MCF 10A (cell line): Measurements from ENCODE around the gene CCDC152. TPM values are rescaled to one million over a fixed set of nuclear protein-coding genes. Genes with fewer than 3 reads are reported as not detected.

ENCODE experiments used
- BruUV-seq: library from RNA; stranded (reverse); fragments of 400-500 nt; replicated peaks from 2 replicates; lab custom pipeline; 2021; lab: Mats Ljungman, UMichigan
- CTCF ChIA-PET: fragments of 300-600 bp; sonication (Branson Sonifier 250); formaldehyde crosslinking; extraction: SDS; loops from one replicate; lab custom pipeline; 2021; ENCODE audit warnings: antibody characterized with exemption, inconsistent platforms; lab: Yijun Ruan, JAX
- POLR2A ChIA-PET: fragments of 300-600, 350-650 bp; sonication (Branson Sonifier 250); formaldehyde crosslinking; extraction: SDS; loops from one replicate; lab custom pipeline; 2020; ENCODE audit warnings: antibody characterized with exemption, inconsistent platforms; lab: Yijun Ruan, JAX
- DNase-seq: peaks from one replicate; pipeline ENCODE4 v3.0.0-alpha.2; 2018; ENCODE audit not compliant: unreplicated experiment
- H3K27ac Mint-ChIP-seq: one replicate; pipeline ENCODE4 v1.8.0; 2022; ENCODE audit warnings: mild to moderate bottlenecking, low read depth, mixed read lengths; ENCODE audit not compliant: unreplicated experiment
- H3K27me3 Mint-ChIP-seq: one replicate; pipeline ENCODE4 v1.8.0; 2022; ENCODE audit warnings: mixed read lengths; ENCODE audit not compliant: insufficient read depth, unreplicated experiment
- H3K36me3 Mint-ChIP-seq: one replicate; pipeline ENCODE4 v1.8.0; 2022; ENCODE audit warnings: mild to moderate bottlenecking, moderate library complexity, mixed read lengths; ENCODE audit not compliant: insufficient read depth, unreplicated experiment
- H3K4me1 Mint-ChIP-seq: one replicate; pipeline ENCODE4 v1.8.0; 2022; ENCODE audit warnings: mixed read lengths; ENCODE audit not compliant: insufficient read depth, unreplicated experiment
- H3K4me3 Mint-ChIP-seq: one replicate; pipeline ENCODE4 v1.8.0; 2022; ENCODE audit warnings: mild to moderate bottlenecking, moderate library complexity, mixed read lengths; ENCODE audit not compliant: unreplicated experiment
- H3K9me3 Mint-ChIP-seq: one replicate; pipeline ENCODE4 v1.8.0; 2022; ENCODE audit warnings: mixed read lengths; ENCODE audit not compliant: unreplicated experiment
- CTCF ChIP-seq: fragments of 200-600 bp; IDR thresholded peaks from one replicate; pipeline ENCODE4 v1.8.0; 2022; ENCODE audit warnings: antibody characterized with exemption, mild to moderate bottlenecking; ENCODE audit not compliant: unreplicated experiment
- intact Hi-C: fragments of 100-400 bp; cut with micrococcal nuclease; formaldehyde crosslinking; loops from 2 replicates; pipeline ENCODE4 v1.14.1; 2022
- total RNA-seq: library from RNA; stranded (reverse); gene quantifications from 2 replicates; pipeline ENCODE4 v1.2.3, GENCODE V29; 2022

CCDC152 gene
- total RNA-seq, 1 experiment from 2014 or later, result not detected

- Mint-ChIP-seq H3K9me3 (no peaks in the 10 kb centered on the region), H3K4me3 (peak overlapping the region; percentile 65), H3K27ac (no peak overlapping the region), H3K27me3 (no peaks in the 10 kb centered on the region), H3K36me3 (peaks cover 33% of the 10 kb centered on the region), H3K4me1 (peaks cover 18% of the 10 kb centered on the region)
- no peak for DNase-seq
- POLR2A ChIA-PET, result interaction anchor here (0.8 to 5.5 kb wide), 5 partner anchors 9 to 78 kb away, joined by 3 to 61 read pairs (median 45); no protein-coding TSS in a partner anchor
- CTCF ChIA-PET, result interaction anchor here (0.6 to 3.5 kb wide), 3 partner anchors 80 to 562 kb away, joined by 4 to 29 read pairs (median 5); no protein-coding TSS in a partner anchor
- intact Hi-C loops, result no loop called here
- TF ChIP-seq CTCF, result no peak
- no TSS peak for BruUV-seq
These were observed 52.4 kb downstream of the CCDC152 start for GRCh38 chr5:42808888-42809611.

GRCh38 chr5:42810834-42811590 lies 54.4 kb downstream of the CCDC152 start:
- intact Hi-C loops, result no loop called here
- peaks cover 18% of the 10 kb centered on the region for H3K4me1 Mint-ChIP-seq
- POLR2A ChIA-PET, result interaction anchor here (0.6 to 5.5 kb wide), 36 partner anchors 11 to 907 kb away, joined by 3 to 61 read pairs (median 4); partner anchors contain the start of gene FBXO4
- TSS peak; percentile 94 for BruUV-seq
- peaks cover 19% of the 10 kb centered on the region for H3K36me3 Mint-ChIP-seq
- no peak for TF ChIP-seq CTCF
- CTCF ChIA-PET, result interaction anchor here (0.8 to 3.5 kb wide), 6 partner anchors 9 to 78 kb away, joined by 3 to 29 read pairs (median 5); no protein-coding TSS in a partner anchor
- no peaks in the 10 kb centered on the region for H3K9me3 Mint-ChIP-seq
- H3K4me3 Mint-ChIP-seq, result peak overlapping the region; percentile 83
- peak overlapping the region; percentile 86 for H3K27ac Mint-ChIP-seq
- DNase-seq, result peak; percentile 10
- no peaks in the 10 kb centered on the region for H3K27me3 Mint-ChIP-seq

GRCh38 chr5:42811591-42812446 lies 55.2 kb downstream of the CCDC152 start, which contains the start of gene SELENOP:
Gene SELENOP (minus strand): TSS chr5:42811892. CDS start chr5:42808353, 3,539 bp downstream.
- Mint-ChIP-seq H3K27ac (peak within 1 kb of the TSS; percentile 86), H3K36me3 (peaks cover 11% of the 10 kb centered on the region), H3K27me3 (no peaks in the 10 kb centered on the region), H3K9me3 (no peaks in the 10 kb centered on the region), H3K4me3 (peak within 1 kb of the TSS; percentile 83), H3K4me1 (peaks cover 18% of the 10 kb centered on the region)
- no TSS peak for BruUV-seq
- no peak for TF ChIP-seq CTCF
- DNase-seq, result peak; percentile 66
- POLR2A ChIA-PET, result interaction anchor here (0.6 to 5.5 kb wide), 35 partner anchors 9 to 908 kb away, joined by 3 to 61 read pairs (median 4); partner anchors contain the start of gene FBXO4
- intact Hi-C loops, result no loop called here
- CTCF ChIA-PET, result interaction anchor here (0.5 to 3.5 kb wide), 6 partner anchors 8 to 390 kb away, joined by 3 to 29 read pairs (median 4); no protein-coding TSS in a partner anchor
